ENCODE data around the gene MT1G.

DNA sequence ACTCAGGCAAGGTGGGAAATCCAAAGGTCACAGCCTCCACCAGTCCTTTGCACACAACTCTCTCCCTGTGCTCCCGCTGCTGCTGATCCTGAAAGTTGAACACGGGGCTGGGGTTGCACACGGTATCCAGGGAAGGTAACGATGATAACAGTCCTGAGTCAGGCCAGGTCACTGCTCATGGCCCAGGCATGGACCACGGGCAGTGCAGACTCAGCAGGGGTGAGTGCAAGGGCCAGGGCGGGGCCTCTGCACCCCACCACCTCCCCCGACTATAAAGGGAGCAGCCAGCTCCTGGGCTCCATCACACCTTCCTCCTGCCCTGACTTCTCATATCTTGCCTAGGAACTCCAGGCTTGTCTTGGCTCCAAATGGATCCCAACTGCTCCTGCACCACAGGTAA is 16.3 kb downstream of the MT1G start, which contains the start of gene MT1B:
- TF ChIP-seq, protein P1, sequence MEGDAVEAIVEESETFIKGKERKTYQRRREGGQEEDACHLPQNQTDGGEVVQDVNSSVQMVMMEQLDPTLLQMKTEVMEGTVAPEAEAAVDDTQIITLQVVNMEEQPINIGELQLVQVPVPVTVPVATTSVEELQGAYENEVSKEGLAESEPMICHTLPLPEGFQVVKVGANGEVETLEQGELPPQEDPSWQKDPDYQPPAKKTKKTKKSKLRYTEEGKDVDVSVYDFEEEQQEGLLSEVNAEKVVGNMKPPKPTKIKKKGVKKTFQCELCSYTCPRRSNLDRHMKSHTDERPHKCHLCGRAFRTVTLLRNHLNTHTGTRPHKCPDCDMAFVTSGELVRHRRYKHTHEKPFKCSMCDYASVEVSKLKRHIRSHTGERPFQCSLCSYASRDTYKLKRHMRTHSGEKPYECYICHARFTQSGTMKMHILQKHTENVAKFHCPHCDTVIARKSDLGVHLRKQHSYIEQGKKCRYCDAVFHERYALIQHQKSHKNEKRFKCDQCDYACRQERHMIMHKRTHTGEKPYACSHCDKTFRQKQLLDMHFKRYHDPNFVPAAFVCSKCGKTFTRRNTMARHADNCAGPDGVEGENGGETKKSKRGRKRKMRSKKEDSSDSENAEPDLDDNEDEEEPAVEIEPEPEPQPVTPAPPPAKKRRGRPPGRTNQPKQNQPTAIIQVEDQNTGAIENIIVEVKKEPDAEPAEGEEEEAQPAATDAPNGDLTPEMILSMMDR (IDR thresholded peaks at IDR 0.05 in 2 of 3, conservative IDR thresholded peaks at IDR 0.05 in 1 of 3; ENCODE audit: insufficient read depth in 2 of 3, low read depth in 1 of 3, low read length in 3 of 3): no peak
- TF ChIP-seq EZH2 (IDR thresholded peaks at IDR 0.05; ENCODE audit: borderline replicate concordance, low read depth, low read length) (no peak), POLR2H (tag; IDR thresholded peaks at IDR 0.05; ENCODE audit: low read depth) (no peak), CBX3 (IDR thresholded peaks at IDR 0.05; ENCODE audit: borderline replicate concordance in 1 of 2, low read length in 2 of 2) (no peak)

Measured in K562 (cell line).